ENCODE measurements around the gene ARRB2.
"Not testable (repeated sequence)": the region's sequence is repeated elsewhere in the genome, so short reads cannot be mapped to it uniquely, and the experiment has no call there.

ARRB2 gene

DNA sequence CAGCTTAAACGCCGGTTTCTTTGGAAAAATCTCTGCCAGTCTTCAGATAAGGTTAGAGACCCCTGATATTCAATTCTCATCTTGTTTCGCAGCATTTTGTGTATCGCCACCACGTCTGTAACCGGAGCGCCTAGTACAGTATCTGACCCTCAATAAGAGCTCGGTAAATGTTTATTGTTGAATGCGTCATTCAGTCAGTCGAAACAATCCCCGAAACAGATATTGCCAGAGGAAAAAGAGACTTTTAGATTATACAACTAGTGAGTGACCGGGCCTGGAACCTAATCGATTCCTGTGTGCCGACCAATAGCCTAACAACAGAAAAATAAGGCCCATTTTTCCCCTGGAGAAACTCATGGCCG is 7.1 kb upstream of the ARRB2 start:
- no peak for DNase-seq

DNA sequence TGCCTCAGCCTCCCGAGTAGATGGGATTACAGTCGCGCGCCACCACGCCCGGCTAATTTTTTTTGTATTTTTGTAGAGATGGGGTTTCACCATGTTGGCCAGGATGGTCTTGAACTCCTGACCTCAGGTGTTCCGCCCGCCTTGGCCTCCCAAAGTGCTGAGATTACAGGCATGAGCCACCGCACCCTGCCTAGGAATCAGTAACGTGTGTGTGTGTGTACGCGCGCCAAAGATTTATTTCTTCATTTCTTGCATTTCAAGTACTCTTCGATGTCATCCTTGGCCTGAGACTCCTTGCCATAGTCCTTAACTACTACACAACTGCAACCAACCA is 5.9 kb upstream of the ARRB2 start:
- DNase-seq: not testable (repeated sequence)

DNA sequence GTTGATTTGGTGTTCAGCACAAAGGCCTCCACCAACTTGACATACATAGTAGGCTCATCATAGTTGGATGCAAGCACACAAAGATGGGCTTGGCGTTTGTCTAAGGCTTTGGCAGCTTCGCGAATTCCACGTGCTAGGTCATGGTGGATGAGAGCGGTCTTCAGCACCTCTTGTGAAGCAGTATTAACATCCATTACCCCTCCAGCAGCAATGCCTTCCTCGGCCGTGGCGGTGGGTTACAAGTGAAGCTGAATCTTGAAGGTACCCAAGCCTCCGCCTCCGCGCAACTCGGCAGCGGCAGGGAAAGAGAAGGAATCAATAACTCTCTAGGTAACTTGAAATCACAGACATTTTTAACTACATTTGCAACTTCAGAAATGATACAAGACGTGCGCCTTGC is 5.4 kb upstream of the ARRB2 start:
- DNase-seq: no peak

DNA sequence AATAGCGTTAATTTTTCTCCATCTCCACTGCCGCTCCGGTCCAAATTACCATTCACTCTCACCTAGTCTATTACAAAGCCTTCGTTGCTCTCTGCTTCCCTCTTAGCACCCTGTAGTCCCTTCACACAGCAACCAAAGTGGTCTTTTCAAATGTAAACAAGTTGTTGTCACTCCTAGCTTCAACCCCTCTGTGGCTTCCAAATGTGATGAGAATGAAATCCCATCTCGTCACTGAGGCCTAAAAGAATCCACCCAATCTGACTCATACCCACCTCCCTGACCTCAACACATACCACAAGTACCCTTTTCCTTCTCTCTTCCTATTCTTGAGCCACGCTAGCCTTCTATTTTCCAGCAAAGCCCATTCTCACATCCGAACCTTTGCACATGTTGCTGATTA is 4.3 kb upstream of the ARRB2 start:
- DNase-seq: no peak

DNA sequence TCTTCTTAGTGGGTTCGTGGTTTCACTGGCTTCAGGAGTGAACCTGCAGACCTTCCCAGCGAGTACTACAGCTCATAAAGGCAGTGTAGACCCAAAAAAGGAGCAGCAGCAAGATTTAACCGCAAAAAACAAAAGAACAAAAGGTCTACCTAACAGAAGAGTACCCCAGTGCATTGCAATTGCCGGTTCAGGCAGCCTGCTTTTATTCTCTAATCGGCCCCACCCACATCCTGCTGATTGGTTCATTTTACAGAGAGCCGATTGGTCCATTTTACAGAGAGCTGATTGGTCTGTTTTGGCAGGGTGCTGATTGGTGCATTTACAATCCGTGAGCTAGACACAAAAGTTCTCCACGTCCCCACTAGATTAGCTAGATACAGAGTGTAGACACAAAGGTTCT is 2.0 kb upstream of the ARRB2 start:
- peak; percentile 81 for DNase-seq

DNA sequence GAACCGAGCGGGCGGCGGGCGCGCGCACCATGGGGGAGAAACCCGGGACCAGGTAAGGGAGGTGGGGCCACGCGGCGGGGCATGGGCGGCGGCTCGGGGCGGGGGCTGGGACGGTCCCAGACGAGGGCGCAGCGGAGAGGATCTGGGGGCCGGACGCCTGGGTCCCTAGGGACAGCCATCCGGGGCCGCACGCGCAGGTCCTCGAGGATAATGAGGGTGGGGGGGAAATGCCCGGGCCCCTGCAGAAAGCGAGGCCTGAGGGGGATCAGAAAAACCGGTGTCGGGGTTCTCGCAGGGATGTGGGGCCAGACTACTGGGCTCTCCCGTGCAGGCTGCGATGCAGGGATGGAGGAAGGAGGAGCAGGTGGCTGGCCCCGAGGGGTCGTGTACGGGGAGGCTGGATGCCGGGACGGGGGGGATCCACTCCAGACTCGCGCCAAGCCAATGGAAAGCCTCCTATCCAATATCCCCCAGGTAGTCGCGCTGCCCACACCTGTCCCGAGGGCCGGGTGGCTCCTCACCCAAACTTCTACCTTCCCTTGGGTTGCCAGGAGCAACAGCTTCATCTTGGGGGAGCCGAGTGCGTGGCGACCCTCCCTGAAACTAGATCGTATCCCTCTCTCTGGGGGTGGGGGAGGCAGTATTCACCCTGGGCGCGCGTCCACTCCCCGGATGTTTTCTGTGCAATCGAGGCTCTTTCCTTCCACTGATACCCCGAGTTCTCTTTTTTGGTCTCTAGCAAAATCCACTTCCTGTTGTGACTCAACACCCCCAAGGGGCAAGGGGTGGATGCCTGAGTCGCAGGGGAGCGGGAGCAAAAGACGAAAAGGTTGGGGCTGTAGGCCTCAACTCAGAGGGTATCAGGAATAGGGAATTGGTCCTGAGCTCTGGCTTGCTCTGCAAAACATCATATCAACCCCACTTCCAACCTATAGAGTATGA is 532 bp downstream of the ARRB2 start:
- DNase-seq: peak; percentile 62

DNA sequence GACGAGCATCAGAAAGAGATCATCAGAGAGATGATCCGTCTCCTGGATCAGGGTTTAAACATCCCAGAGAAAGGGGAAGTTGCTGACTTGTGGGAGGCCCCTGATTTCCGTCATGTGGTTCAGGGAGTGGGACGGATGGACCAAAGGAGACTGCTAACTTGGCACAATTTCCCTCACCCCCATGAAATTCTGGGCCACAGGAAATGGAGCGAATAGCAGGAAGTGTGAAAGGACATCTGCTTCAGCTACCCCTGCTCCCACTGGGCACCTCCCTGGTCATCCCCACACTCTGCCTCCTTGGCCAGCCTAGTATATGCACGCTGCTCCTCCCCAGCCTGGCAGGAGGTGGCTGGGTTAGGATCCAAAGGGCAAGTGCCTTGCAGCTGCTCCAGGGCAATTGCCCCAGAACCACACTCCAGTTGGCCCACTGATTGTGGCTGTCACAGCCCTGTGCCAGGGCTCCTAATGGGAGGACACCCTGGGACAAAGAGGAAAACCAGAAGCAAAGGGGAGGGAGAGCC is 1.3 kb downstream of the ARRB2 start:
- no peak for DNase-seq

DNA sequence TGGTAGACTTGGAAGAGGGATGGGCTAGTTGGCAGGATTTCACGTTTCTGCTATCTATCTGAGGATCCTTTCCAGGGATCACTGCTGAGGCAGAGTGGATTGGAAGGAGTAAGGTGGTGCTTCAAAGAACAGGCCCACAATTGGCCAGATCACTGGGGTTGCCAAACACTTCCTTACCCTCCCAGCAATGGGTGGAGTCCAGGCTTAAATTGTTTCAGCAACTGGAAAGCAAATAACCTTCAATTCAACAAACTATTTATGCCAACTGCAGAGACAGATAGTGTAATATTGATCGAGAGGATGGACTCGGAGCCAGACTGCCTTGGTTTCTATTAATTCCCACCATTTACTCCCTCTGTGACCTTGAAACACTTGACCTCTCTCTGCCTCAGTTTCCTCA is 2.1 kb downstream of the ARRB2 start:
- no peak for DNase-seq

DNA sequence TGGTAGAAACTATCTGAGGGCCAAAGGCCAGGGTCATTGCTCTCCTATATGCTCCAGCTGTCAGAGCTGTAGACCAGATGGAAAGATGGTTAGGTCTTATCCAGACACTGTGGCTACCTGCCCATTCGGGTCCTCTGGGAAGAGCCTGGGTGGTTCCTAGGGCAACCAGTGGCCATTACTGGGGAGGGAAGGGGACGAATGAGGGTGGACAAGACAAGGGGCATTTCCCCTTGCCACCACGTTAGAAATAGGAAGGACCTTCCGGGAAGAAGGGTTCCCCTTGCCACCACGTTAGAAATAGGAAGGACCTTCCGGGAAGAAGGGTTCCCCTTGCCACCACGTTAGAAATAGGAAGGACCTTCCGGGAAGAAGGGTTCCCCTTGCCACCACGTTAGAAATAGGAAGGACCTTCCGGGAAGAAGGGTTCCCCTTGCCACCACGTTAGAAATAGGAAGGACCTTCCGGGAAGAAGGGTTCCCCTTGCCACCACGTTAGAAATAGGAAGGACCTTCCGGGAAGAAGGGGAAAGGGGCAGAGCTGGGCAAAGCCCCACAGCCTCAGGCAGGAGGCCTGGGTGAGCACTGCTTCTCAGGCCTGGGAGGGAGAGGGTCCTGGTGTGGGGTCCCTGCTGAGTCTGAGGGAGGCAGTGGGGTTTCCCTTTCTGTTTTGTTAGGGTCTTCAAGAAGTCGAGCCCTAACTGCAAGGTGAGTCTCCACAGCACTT is 4.1 kb downstream of the ARRB2 start:
- not testable (repeated sequence) for DNase-seq

DNA sequence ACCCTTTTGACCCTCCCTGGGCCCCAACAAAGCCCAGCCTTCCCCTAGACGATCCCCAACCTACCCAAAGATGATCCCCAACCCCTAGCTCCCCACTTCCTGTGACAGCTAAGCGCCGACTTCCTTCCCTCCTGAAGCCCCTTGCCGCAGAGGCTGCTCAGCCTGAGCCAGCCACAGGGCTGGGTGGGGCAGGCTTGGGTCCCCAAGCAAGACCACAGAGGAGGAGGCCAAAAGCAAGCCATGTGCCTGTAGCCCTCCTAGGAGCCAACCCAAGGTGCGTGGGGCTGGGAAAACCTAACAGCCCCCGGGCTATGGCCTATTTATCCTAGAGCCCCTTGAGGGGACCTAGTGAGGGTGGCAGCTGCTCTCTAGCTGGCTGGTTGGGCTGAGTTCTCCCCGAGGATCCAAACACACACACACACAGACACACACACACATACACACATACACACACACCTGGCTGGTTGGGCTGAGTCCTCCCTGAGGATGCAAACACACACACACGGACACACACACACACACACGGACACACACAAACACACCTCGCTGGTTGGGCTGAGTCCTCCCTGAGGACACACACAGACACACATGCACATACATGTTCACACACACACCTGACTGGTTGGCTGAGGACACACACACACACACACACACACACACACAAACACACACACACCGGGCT is 4.8 kb downstream of the ARRB2 start:
- peak; percentile 71 for DNase-seq

DNA sequence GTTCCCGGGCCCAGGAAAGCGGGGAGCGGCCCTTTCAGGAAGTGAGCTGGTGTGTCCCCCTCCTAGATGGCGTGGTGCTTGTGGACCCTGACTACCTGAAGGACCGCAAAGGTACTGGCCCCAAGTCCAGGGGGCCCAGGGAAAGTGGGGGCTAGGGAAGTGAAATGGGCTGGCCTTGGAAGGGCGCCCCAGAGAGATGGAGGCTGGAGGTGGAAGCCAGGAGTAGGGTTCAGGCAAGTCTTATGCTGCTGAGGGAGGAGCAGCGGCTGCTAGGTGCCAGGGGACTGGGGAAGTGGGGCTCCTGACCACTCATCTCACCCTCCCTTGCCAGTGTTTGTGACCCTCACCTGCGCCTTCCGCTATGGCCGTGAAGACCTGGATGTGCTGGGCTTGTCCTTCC is 5.6 kb downstream of the ARRB2 start:
- no peak for DNase-seq

DNA sequence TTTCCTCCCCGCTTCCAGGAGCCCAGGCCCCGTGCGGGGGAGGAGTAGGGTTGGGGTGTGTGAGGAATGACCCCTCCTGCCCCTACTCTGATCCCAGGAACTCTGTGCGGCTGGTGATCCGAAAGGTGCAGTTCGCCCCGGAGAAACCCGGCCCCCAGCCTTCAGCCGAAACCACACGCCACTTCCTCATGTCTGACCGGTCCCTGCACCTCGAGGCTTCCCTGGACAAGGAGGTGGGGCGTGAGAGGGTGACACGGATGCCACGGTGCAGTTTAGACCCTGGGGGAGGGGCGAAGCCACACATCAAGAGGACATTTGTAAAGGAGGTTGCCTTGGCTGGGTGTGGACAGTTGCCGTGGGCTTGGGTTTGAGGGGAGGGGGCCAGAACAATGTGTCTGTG is 7.4 kb downstream of the ARRB2 start:
- DNase-seq: no peak

DNA sequence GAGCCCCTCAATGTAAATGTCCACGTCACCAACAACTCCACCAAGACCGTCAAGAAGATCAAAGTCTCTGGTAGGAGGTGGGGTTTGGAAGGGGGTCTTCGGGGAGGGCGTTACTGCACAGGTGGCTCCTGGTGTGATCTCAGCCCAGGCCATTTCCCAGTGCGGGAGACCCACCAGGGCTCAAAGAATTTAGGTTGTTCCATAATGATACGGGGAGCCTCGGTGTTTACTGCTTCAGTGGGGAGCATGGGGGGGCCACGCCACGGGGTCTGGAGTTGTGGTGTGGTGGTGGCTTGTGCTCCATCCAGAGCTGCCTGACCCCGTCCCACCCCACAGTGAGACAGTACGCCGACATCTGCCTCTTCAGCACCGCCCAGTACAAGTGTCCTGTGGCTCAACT is 7.8 kb downstream of the ARRB2 start:
- no peak for DNase-seq

DNA sequence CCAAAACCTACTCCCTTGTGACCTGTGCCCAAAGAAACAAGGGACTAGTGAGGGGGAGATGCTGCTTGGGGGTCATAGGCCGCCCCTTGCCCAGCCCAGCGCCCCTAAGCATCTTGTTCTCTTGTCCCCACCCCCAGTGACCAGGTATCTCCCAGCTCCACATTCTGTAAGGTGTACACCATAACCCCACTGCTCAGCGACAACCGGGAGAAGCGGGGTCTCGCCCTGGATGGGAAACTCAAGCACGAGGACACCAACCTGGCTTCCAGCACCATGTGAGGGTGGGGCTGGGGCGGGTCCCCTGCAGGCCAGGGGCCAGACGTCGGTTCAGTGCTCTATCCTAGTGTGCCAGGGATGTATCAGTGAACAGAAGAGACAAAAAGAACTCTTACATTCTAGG is 8.7 kb downstream of the ARRB2 start:
- DNase-seq: no peak

DNA sequence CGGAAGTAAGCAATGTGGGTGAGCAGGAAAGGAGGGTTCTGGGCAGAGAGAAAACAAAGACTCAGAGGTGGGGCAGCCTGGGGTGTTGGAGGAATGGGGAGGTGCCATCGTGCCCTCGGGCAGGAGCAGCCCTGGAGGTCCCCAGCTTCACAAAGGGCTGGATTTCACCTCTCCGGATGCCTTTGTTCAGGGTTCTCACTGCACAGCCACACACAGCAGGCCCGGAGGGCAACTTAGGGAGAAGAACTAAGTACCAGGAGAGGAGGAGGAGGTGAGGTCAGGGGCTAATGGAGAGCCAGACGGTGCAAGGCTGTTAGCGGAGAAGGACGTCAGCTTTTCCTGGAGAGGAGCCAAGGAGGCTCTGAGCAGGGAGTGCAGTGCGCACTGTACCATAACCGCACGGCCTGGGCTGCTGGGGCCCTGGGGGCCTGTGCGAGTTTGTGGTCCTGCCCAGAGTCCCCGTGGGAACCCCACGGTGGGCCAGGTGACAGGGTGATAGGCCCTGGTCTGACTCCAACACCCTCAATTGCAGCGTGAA is 9.3 kb downstream of the ARRB2 start:
- DNase-seq: no peak

DNA sequence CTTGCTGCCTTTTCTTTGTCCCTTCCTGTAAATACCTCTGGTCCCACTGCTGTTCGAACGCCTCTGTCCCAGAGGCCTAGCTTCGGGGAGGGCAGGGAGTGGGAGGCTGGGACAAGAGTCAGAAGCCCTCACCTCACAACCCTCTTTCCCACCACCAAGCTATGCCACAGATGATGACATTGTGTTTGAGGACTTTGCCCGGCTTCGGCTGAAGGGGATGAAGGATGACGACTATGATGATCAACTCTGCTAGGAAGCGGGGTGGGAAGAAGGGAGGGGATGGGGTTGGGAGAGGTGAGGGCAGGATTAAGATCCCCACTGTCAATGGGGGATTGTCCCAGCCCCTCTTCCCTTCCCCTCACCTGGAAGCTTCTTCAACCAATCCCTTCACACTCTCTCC is 10.4 kb downstream of the ARRB2 start:
- no peak for DNase-seq

DNA sequence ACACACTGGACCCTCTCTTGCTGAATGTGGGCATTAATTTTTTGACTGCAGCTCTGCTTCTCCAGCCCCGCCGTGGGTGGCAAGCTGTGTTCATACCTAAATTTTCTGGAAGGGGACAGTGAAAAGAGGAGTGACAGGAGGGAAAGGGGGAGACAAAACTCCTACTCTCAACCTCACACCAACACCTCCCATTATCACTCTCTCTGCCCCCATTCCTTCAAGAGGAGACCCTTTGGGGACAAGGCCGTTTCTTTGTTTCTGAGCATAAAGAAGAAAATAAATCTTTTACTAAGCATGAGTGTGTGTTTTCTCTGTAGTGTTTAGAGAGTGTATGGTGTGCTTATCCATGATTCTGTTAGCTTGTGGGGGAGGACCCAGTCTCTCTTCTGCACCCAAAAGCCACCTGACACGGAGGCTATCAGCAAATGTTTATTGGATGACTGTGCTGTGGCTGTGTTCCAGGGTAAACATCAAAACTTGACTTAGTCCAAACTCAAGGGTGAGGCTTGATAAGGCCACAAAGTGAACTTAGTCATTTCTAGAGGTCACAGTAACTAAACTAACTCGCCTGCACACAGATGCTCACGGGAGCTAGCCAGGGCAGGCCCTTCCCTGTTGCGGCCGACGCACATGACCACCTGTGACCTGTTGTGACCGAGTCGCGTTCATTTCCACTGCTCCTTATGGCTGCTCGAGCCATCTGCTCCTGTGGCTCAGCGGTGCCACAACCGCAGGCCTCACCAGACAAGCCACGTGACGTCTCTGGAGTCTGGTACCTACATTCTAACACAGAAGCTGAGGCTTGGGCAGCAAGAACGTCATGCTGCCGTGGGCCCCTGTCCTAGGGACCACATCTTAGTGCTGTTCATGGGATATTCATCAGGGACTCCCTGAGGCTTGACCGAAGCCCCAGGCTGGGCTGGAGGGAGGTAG is 11.0 kb downstream of the ARRB2 start:
- DNase-seq: no peak

DNA sequence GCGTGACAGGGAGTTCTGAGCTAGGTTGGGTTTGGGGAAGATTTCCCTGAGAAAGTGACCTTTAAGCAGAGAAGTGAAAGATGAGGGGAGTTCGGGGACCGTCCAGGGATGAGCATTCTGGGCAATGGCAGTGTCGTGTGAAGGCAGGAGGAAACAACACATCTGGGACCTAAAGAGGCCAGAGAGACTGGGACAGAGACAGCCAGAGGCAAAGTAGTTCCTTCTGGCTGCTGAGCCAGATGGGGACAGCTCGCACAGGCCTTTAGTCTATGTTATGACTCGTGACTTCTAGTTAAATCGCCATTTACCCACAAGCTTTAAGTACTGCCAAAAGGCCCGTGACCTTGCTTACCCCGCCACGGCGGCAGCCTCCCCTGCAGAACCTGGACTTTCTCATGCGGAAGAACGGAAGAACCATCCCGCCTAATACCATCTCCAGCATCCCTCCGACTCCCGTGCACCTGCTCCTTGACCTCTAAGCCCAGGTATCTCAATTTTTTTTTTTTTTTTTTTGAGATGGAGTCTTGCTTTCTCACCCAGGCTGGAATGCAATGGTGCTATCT is 12.3 kb downstream of the ARRB2 start:
- no peak for DNase-seq

DNA sequence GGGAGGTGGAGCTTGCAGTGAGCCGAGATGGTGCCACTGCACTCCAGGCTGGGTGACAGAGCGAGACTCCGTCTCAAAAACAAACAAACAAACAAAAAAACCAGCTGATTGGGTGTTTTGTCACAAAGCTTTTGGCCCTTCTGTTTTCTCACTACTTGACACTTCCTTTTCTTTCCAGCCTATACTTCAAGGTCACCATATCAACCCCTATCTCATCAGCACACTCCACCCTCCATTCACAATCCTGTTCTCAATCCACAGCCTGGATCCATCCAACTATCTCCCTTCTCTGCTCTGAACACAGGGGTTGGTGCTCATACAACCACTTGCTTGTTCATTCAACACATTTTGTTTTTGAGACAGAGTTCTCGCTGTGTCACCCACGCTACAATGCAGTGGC is 14.2 kb downstream of the ARRB2 start:
- no peak for DNase-seq

DNA sequence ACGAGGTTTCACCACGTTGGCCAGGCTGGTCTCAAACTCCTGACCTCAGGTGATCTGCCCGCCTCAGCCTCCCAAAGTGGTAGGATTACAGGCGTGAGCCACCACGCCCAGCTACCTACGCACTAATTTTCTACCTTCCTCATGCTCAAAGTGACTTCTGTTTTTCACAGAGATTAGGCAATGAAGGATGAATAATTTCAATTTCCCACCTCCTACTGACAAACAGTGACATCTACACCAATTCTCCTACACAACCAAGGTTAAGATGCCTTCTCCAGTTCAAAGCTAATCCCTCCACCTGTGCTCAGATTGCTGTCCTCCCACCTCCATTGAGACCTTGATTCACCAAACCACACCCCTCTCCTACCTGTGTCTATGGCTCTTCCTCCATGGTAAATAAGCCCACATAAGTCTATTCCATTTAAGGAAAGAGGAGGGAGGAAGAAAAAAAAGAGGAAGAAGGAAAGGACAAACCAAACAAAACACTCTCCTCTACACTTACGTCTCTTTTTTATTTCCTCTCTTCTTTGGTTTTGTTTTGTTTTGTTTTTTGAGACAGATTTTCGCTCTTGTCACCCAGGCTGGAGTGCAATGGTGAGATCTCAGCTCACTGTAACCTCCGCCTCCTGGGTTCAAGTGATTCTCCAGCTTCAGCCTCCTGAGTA is 15.3 kb downstream of the ARRB2 start:
- DNase-seq: no peak

DNA sequence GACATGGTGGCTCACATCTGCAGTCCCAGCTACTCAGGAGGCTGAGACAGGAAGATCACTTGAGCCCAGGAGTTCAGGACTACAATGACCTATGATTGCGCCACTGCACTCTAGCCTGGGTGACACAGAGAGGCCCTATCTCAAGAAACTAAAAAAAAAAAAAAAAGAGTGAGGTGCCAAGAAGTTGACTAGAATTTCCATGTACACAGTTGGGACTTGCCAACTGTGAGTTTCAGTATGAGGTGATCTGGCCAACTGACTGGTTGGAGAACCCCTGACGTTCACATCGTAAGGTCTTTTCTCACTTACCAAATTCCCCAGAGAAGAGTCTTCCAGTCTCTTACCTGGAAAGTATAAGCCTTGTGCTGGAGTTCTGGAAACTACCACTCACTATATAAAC is 17.7 kb downstream of the ARRB2 start:
- DNase-seq: no peak

Measured in CD4-positive, alpha-beta T cell treated with Interleukin-17A for 1 hour (primary cell).